HG02678 (cell line): ENCODE data around the gene SFN.

Experiments
- ATAC-seq: cut with Tn5 transposase; IDR thresholded peaks from one replicate; pipeline ENCODE4 v1.9.1; 2021; ENCODE audit warnings: mild to moderate bottlenecking, moderate library complexity; ENCODE audit not compliant: unreplicated experiment

The SFN gene

GRCh38 chr1:26909951-26910342 is 47.0 kb downstream of the SFN start:
- ATAC-seq: no peak

GRCh38 chr1:26910343-26911160 is 47.6 kb downstream of the SFN start:
- ATAC-seq: no peak

DNA sequence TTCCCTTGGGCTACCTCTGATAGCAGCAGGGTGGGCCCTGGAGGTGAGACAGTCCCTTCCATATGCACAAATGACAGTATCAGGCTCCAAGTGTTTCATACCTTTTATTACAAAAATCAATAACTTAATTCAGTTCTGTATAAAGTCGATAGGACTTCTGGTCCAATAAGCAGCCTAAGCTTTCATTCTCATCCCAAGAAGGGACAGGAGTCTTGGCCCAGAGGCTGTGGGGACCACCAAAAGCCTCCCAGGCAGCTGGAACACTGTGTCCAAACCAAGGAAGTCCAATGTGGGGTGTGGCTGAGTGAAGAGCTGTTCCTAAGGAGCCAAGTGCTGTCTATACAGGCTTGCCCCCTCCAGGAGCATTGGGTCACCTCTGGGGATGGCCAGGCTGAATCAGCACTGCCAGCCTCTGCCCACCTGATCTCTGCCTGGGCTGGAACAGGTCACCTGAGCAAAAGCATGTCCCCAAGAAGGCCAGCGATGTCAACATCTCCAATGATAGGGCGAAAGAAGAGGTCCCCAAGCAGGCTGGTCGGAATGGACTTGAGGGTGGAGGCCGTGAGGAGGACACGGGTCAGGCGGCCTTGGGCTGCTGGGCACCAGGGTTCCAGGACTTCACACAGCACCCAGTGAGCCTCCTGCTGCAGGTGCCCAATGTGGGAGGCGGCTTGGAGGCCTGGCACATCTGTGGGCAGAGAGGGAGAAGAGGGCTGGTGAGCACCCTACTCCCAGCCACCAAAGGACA is 48.6 kb downstream of the SFN start:
- no peak for ATAC-seq

DNA sequence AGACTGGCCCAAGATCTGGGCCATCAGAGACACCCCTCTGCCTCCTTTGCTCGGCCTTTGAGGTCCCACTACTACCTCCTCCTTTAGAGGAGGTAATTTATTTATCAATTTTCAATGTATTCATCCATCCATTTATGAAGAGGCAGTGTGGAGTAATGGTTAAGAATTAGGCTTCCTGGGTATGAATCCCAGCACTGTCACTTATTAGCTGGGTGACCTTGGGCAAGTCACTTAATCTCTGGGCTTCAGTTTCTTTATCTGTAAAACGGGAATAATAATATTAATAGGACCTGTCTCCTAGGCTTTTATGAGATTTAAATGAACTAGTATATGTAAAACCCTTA is 49.2 kb downstream of the SFN start:
- ATAC-seq: no peak

DNA sequence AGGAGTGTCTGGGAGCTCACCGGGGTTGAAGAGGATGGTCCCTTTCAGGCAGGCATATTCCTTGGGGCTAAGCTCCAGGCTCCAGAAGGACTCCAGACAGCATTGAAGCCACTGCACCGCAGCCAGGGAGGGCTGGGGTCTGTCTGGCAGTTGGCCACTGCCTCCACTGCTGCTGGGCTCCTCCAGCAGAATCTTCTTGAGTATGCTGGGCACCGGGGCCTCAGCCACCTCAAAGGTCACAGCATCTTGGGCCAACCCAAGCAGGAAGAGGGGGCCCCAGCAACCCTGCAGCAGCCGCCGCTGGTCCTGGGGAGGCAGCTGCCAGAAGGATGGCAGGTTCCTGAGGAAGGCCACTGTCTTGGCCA is 50.4 kb downstream of the SFN start:
- ATAC-seq: no peak
